SHP77 (cell line): ENCODE measurements around the gene SUCO.
"Not testable (repeated sequence)": the region's sequence is repeated elsewhere in the genome, so short reads cannot be mapped to it uniquely, and the experiment has no call there.

Source experiments
- DNase-seq, 2 experiments: peaks; one replicate each; lab custom pipeline; 2025; lab: John Stamatoyannopoulos, UW

The SUCO gene

DNA sequence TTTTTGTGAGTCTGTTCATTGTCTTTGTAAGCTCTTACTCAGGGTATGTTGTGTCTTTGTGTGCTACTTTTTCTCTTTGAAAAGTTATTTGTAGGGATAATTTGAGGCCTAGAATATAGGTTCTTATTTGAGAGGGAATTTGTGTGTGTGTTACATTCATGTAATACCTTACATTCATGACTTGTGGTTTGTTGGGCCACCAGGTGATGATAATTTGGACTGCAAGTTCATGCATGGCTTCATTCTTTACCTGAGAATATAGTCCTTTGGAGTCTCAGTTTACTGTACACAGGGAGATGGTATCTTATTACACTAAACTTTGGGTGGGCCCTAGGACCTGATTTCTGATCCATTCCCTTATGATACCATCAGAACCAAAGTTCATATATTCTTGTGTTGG is 74.2 kb downstream of the SUCO start:
- no peak for DNase-seq

- no peak for DNase-seq
Observed at GRCh38 chr1:172608098-172608601, 75.2 kb downstream of the SUCO start.

GRCh38 chr1:172609528-172609927 is 76.6 kb downstream of the SUCO start:
- DNase-seq: no peak

DNA sequence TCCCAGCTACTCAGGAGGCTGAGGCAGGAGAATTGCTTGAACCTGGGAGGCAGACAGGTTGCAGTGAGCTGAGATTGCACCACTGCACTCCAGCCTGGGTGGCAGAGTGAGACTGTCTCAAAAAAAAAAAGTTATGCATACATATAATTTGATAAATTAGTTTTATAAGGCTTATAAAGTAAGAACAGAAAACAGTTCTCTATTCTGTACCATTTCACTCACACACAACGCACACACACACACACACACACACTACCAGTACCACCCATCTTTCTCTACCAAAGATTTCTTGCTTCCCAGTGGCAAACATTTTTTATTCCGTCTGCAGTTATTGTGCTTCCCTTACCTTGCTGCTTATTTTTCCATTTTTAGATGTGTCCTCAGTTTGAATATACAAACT is 79.5 kb downstream of the SUCO start:
- DNase-seq: no peak

DNA sequence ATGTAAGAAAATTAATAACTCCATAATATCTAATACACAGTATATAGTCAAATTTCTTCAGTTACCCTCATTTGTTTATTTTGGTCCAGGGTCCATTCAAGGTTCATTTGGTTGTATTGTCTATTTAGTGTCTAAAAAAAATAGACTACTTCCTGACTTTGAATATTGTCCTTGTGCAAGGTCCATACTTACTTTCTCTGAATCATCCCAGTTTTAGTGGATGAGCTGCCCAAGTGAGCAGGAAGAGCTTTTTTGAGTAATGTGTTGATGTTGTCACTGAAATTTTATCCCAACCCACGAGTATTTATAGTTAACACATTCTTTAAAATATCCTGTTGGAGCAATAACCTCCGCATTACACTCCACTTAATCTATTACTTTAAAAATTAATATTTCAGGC is 80.3 kb downstream of the SUCO start:
- no peak for DNase-seq

DNA sequence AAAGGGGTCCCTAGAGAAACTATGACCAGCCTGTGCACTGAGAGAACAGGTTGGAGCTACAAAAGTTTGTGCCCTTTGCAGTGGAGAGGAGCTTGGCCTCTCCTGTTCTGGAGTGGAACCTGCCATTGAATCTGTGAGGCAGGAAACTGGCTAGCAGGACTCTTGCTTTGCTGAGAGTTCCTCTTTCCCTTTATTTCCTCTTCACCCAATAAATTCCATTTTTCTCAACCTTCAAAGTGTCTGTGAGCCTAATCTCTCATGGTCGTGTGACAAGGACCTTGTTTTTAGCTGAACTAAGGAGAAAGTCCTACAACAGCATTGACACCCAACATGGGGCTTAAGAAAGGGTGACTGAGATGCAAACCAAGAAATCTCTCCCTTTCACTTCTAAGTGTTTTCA is 83.2 kb downstream of the SUCO start:
- no peak for DNase-seq

GRCh38 chr1:172616636-172617035 is 83.7 kb downstream of the SUCO start:
- DNase-seq: no peak

DNA sequence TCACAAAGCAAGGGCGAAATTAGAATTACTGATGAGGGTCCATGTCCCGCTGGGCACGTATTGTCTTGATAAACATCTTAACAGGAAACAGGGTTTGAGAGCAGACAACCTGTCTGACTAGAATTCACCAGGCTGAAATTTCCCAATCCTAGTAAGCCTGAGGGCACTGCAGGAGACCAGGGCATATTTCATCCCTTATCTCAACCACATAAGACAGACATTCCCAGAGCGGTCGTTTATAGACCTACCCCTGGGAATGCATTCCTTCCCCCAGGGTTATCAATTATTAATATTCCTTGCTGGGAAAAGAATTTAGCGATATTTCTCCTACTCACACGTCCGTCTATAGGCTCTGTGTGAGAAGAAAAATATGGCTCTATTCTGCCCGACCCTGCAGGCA is 87.7 kb downstream of the SUCO start:
- not testable (repeated sequence) for DNase-seq

DNA sequence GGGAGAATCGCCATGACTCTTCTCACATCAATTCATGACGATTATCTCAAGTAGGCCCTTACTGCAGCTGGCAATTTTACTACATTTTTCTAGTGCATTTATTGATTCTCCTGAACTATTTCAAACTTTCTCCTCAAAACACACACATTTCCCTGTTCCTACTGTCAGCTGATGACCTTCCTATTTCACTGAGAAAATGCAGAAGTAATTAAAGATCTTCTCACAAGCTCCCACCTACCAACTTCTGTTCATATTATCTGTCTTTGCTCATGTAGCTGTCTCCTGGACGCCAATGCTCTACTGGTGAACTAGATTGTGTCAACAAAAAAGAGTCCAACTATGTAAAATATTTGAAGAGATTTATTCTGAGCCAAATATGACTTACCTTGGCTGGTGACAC is 89.6 kb downstream of the SUCO start:
- no peak for DNase-seq

DNA sequence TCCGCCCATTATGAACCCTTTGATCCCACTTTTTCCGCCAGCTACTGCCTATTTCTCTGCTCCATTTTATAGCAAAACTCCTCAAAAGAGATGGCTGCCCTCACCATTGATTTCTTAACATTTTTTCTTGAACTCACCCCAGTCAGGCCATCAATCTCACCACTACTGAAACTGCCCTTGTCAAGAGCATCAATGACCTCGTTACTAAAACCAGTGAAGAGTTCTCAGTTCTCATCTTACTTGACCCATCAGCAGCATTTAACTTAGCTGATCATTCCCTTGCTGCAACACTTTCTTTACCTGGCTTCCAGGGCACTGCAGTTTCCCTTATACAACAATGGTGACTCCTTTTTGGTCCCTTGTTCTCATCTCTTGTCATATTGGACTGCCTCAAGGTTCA is 90.8 kb downstream of the SUCO start:
- DNase-seq: no peak

GRCh38 chr1:172626845-172627244 is 93.9 kb downstream of the SUCO start:
- DNase-seq: no peak

DNA sequence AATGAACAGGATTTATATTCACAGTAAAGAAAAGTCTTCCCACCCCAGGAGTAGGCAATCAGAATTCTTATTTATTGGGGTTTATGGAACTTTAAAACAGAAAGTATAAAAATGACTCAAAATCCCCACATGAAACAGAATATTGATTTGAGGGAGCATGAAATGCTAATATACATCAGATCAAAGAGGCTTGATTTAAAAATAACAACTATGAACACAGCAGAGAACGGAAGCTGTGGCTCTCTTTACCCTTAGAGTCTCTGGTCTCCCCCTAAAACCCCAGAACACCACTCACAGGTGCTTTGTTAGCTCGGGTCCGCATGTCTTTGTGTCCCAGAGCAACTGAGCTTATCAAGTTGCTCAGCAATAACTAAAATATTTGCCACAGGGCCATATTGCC is 94.8 kb downstream of the SUCO start:
- DNase-seq: no peak

GRCh38 chr1:172628401-172628800 is 95.5 kb downstream of the SUCO start:
- DNase-seq: no peak

DNA sequence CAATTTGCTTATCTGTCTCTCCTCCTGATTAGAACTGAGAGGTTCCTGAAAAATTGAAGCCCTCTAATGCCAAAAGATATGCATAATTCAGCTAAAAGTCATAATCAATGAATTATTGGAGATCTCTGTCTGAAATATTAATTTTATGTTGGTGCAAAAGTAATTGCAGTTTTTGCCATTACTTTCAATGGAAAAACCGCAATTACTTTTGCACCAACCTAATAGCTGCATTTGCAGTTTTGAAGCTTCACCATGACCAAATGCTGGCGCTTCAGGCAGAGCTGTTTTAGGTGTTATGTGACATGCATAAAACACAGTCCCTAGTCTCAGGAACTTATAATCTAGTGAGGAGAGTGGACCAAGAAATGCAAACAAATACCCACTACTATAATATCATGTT is 96.2 kb downstream of the SUCO start:
- no peak for DNase-seq

DNA sequence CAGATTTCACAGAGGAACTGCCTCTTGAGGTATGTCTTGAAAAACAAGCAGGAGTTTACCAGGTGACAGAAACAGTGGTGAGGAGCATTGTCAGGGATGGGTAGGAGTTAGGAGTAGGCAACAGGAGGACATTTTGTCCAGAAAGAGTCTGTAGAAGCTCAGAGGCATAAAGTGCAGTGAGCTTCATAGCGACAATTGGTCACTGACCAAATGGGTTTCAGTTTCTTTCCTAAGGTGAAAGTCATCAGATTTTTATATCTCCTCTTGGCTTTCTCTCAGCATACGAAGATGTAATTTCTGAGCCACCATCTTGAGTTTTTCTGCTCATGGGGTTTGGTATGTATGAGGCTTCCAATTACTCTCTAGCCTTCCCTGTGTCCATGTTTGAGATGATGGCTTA is 96.7 kb downstream of the SUCO start:
- DNase-seq: no peak

DNA sequence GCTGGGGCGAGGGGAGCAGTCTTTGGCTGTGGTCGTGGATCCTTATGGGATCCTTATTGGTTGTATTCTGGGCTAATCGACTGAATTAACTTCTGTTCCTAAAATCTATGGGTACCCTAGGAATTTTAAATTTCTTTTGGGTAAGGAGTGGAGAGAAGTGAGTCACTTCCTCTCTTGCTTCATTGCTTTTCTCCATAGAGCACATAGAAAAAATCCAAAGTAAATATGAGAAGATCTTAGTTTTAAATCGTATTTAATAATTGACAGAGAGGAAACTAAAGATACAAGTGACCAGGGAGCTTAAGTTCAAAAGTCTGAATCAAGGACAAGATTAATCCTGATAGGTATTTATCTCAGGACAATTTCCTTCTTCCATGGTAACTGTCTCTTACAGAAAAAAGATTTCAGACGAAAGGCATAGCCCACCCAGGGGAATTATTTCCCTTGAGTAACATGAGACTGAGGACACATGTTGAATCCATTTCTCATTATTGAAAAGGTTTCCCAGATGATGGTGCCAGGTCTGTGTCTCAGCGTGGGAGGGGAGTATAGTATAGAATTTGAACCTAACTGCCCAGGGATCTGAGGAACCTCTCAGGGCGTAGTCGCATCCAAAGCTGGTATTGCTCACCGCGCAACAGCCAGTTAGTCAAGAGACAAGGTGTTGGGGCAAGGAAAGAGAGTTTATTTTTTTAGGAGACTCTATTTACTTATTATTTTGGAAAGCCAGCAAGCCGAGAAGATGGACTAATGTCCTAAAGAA is 97.3 kb downstream of the SUCO start:
- DNase-seq: no peak

DNA sequence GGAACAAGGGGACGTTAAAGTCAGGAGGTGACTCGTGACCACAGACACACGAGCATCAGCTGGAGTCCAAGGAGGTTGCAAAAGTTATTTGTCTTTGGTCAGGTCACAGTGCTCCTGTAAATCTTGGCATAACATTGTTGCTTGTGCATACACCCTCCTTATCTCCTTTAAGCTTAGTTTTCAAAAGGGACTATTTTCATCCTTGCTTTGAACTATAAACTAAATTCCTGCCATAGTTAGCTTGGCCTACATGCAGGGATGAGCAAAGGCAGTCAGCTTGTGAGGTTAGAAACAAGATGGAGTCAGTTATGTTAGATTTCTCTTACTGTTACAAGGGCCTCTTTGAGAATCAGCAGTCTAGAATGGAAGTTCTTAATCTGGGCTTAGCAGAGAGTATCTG is 97.9 kb downstream of the SUCO start:
- no peak for DNase-seq

DNA sequence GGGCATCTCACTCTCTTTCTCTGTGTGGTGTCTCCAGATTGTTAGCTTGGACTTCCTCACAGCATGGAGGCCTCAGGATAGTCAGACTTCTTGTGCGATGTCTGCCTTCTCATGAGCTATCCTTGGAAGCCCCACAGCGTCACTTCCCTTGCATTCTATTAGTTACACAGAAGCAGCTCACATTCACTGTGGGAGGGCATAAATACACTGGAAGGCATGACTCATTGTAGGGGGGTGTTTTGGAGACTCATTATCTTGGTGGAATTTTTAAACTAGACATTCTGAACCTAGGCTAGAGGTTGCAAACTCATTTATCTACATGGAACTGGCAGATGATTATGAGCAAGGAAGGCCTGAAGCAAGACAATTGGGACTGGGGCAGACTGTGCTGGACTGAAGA is 104.6 kb downstream of the SUCO start:
- DNase-seq: no peak

- DNase-seq: no peak
Observed at GRCh38 chr1:172638249-172638648, 105.3 kb downstream of the SUCO start.

DNA sequence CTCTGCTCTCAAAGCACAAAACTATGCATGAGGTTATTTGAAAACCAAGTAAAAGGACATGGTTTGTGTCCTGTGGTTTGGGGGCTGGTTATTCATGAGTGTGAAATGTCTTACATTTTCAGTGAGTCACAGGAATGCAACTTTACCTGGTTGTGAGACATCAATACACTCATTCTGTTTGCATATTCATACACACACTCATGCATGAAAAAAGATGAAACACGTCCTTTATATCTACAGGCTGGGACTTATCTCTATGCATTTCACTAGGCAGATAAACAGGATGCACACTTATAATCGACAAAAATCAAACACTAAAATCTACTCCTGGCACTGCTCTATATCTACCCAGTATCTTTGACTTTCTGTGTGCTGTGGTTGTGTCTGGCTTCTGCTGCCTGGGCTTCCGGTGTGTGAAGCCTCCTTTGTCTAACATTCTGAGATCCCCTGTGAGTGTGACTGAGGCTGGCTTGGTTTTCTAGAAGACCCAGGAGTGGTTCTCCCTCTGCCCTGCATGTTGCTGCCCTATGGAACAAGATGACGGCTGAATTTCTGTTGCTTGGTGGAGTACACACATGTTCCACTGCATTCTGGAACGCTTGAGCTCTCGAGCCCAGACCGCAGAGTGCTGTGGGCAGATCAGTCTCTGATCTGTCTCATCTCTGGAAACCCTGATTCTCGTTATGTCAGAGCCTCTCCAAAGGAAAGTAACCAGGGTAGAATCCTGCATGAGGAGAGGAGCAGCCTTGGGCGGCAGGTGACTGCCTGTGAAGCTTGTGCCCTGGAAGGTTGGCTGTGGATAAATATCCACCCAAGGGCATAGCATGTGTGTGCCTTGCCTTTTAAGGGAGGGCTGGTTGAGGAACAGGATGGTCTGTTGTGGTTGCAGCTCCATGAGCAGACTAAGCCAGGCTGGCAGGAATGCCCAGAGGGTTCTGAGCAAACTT is 106.2 kb downstream of the SUCO start:
- DNase-seq: no peak

- DNase-seq: no peak
Observed at GRCh38 chr1:172640111-172640510, 107.2 kb downstream of the SUCO start.

DNA sequence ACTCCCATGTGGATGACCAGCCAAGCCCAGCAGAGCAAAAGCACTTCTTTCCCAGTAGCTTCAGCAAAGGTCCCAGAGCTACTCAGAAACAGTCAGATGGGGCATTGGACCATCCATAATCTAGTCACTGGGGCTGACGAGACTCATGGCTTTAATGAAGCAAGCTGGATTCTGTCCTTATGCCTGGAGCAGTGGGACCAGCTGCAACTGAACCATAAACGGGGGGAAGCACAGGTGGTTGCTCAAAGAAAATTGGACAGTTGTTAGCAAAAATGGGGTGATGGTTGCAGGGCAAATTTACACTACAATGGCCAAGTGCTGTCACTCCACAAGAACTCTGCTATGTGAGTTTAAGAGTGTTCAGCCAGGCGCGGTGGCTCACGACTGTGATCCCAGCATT is 108.5 kb downstream of the SUCO start:
- DNase-seq: no peak

DNA sequence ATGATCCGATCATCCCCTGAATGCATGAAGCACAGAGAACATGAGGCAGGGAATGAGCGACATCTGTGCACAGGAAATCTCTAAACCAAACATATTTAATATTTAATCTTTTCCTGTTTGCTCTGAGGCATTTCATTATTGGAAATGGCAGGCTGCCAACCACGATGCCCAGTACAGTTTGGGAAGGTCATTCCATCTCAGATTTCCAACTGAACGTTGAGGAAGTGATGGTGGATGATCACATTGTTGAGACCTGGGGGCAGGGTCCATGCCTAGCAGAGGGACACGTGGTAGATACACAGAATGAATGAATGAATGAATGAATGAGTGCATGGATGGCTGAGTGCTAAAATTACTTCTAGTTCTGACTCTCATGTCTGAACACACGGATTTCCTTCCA is 110.0 kb downstream of the SUCO start:
- peak; percentile 53 to 70 for DNase-seq
